Adrenal gland (tissue), 12 donors: Measurements from ENCODE around the gene ODAD3. TPM values are rescaled to one million over a fixed set of nuclear protein-coding genes. Genes with fewer than 3 reads are reported as not detected.

Source experiments
- DNase-seq, 7 donors: peaks; one replicate each; pipeline ENCODE4 v3.0.0-alpha.2; 2019 to 2020
- H3K27ac ChIP-seq, 5 donors: fragments of 200-600 bp; sonication (generic) in 4 of 5; 1 replicate in 3 of 5; 2 replicates in 2 of 5; pipeline versions ENCODE4 v1.5.1 to v1.8.0; 2016 to 2020; ENCODE audit warnings: mild to moderate bottlenecking in 1 of 5
- H3K27me3 ChIP-seq: fragments of 200-600 bp; 2 replicates; pipeline ENCODE4 v1.8.0; 2021
- H3K36me3 ChIP-seq, 2 donors: fragments of 200-600 bp; replicated peaks in 1 of 2; 1 replicate in 1 of 2; 2 replicates in 1 of 2; pipeline versions ENCODE4 v1.5.1 to v1.8.0; 2018 to 2022
- H3K4me1 ChIP-seq, 2 donors: fragments of 200-600 bp; replicated peaks in 1 of 2; 1 replicate in 1 of 2; 2 replicates in 1 of 2; pipeline versions ENCODE4 v1.5.1 to v1.8.0; 2018 to 2021
- H3K4me3 ChIP-seq, 4 donors: fragments of 200-600 bp; sonication (generic) in 3 of 4; one replicate each; pipeline ENCODE4 v1.5.1; 2016 to 2018
- H3K9me3 ChIP-seq, 3 donors: fragments of 200-600 bp; sonication (generic) in 1 of 3; replicated peaks in 1 of 3; 1 replicate in 2 of 3; 2 replicates in 1 of 3; pipeline versions ENCODE4 v1.5.1 to v1.8.0; 2016 to 2021
- CTCF ChIP-seq, 6 experiments: fragments of 450-650 bp in 4 of 6; fragments of 200-600 bp in 2 of 6; sonication (generic) in 1 of 6; IDR thresholded peaks; 1 replicate in 5 of 6; 2 replicates in 1 of 6; pipeline versions ENCODE4 v1.5.1 to v1.8.0; 2016 to 2021; ENCODE audit warnings: antibody characterized with exemption in 6 of 6, mild to moderate bottlenecking in 2 of 6, moderate library complexity in 1 of 6
- POLR2A ChIP-seq, 2 donors: fragments of 450-650 bp; IDR thresholded peaks; one replicate each; pipeline ENCODE4 v1.6.1; 2017; ENCODE audit warnings: antibody characterized with exemption in 2 of 2, mild to moderate bottlenecking in 2 of 2, moderate library complexity in 1 of 2
- WGBS, 4 donors: extraction: QIAGEN DNeasy Blood & Tissue Kit in 2 of 4; methylation state at CpG; one replicate each; pipeline versions ENCODE4 v1.1.5 to v1.1.7; 2013 to 2017; 5-methylcytosine and 5-hydroxymethylcytosine counted together
- intact Hi-C, 2 donors: fragments of 100-400 bp; cut with DNase I; formaldehyde crosslinking; loops; one replicate each; pipeline versions ENCODE4 v1.14.1 to v1.15.0; 2022 to 2023
- polyA plus RNA-seq, 3 donors: library from polyadenylated mRNA; stranded (reverse); fragments of 200-250 nt in 2 of 3; fragments of 350-450 nt in 1 of 3; fragmentation: Illumina TruSeq in 1 of 3; extraction: RNeasy Lipid Tissue Mini Kit (QIAGEN cat#74804) in 1 of 3; gene quantifications; one replicate each; pipeline ENCODE4 v1.2.3, GENCODE V29; 2013 to 2014
- total RNA-seq, 9 donors: library from RNA; depleted of rRNA in 4 of 9; stranded (reverse); fragments of >200 nt in 4 of 9; fragments of 120-200 nt in 1 of 9; fragmentation: NEBNext Ultra II Directional in 1 of 9; extraction: Animal tissue kit (Norgen Biotek cat#: 25700) in 1 of 9; gene quantifications; one replicate each; pipeline versions ENCODE4 v1.1.0 to v1.2.4, GENCODE V29; 2013 to 2023
- donor health status: healthy with polysubstance abuse.
- donor health status: Bipolar disorder and iron deficiency.
- donor health status: DM: yes; HTN: yes; CAD: no.
- donor health status: DM: no; HTN: no; CAD: no.
- donor health status: DM: no; HTN: no; CAD: no.
- donor health status: DM: yes; HTN: yes; CAD: no.

ODAD3 gene
- total and polyA plus RNA-seq, 12 donors: 0.69 to 7.9 (median 3.3) TPM

- 77 to 88% (median 85%) methylated on average over 3 of the region's 3 CpGs for WGBS, 4 donors
- H3K4me1 ChIP-seq: peaks cover 46 to 68% of the 10 kb centered on the region in 2 donors
- no peak overlapping the region for H3K4me3 ChIP-seq
Measured at GRCh38 chr19:11377756-11378155, 57.2 kb downstream of the ODAD3 start.

GRCh38 chr19:11377237-11377636 is 57.7 kb downstream of the ODAD3 start:
- peak overlapping the region; percentile 53 to 97 (median 88) for H3K27ac ChIP-seq
- no peaks in the 10 kb centered on the region for H3K9me3 ChIP-seq
- no peak overlapping the region for H3K4me3 ChIP-seq
- DNase-seq: peak; percentile 77 to 91 (median 80)
- no peak for TF ChIP-seq POLR2A (IDR thresholded peaks at IDR 0.05)
- no peak for TF ChIP-seq CTCF (IDR thresholded peaks at IDR 0.05)
- H3K36me3 ChIP-seq: no peaks in the 10 kb centered on the region
- intact Hi-C loops: no loop called here
- peaks cover 46 to 67% of the 10 kb centered on the region in 2 donors for H3K4me1 ChIP-seq
- no peaks in the 10 kb centered on the region for H3K27me3 ChIP-seq

More at GRCh38 chr19:11377756-11378155, 57.2 kb downstream of the ODAD3 start:
- DNase-seq: no peak
- TF ChIP-seq POLR2A (IDR thresholded peaks at IDR 0.05) (no peak), CTCF (IDR thresholded peaks at IDR 0.05) (no peak)
- no peaks in the 10 kb centered on the region for H3K36me3 ChIP-seq
- H3K27ac ChIP-seq: peak overlapping the region in 4 of 5 donors; percentile 28 to 97 (median 85)
- intact Hi-C loops: no loop called here
- no peaks in the 10 kb centered on the region for H3K9me3 ChIP-seq
- no peaks in the 10 kb centered on the region for H3K27me3 ChIP-seq

- TF ChIP-seq POLR2A (IDR thresholded peaks at IDR 0.05) (peak; percentile 58 to 88), CTCF (IDR thresholded peaks at IDR 0.05) (no peak)
Measured at GRCh38 chr19:11375143-11375948, 59.6 kb downstream of the ODAD3 start.

GRCh38 chr19:11374433-11375142 is 60.3 kb downstream of the ODAD3 start, which contains the start of gene SWSAP1:
SWSAP1 (plus strand) TSS chr19:11374666; CDS start chr19:11374681, 15 bp downstream.
- intact Hi-C loops: no loop called here
- DNase-seq: peak; percentile 97 to 100 (median 99)
- Histone ChIP-seq H3K27ac (peak within 1 kb of the TSS; percentile 84 to 97 (median 88)), H3K4me1 (peaks cover 35 to 49% of the 10 kb centered on the region in 2 donors), H3K9me3 (no peaks in the 10 kb centered on the region), H3K36me3 (no peaks in the 10 kb centered on the region), H3K27me3 (no peaks in the 10 kb centered on the region), H3K4me3 (peak within 1 kb of the TSS; percentile 47 to 74 (median 51))
- 0 to 1% (median 1%) methylated on average over 13 to 44 of the region's 44 CpGs for WGBS, 4 donors
- TF ChIP-seq POLR2A (IDR thresholded peaks at IDR 0.05) (peak in 1 of 2 donors; percentile 73), CTCF (IDR thresholded peaks at IDR 0.05) (no peak)

More at GRCh38 chr19:11375143-11375948, 59.6 kb downstream of the ODAD3 start:
- Histone ChIP-seq H3K9me3 (no peaks in the 10 kb centered on the region), H3K36me3 (no peaks in the 10 kb centered on the region), H3K27ac (peak overlapping the region; percentile 84 to 97 (median 88)), H3K4me3 (peak overlapping the region; percentile 25 to 74 (median 51)), H3K4me1 (peaks cover 38 to 55% of the 10 kb centered on the region in 2 donors), H3K27me3 (no peaks in the 10 kb centered on the region)
- intact Hi-C loops: no loop called here
- peak; percentile 65 to 82 (median 70) for DNase-seq
- 4 to 5% (median 5%) methylated on average over 23 to 27 of the region's 27 CpGs for WGBS, 4 donors
